Measurements from ENCODE around the gene CACNA1G.

The CACNA1G gene

DNA sequence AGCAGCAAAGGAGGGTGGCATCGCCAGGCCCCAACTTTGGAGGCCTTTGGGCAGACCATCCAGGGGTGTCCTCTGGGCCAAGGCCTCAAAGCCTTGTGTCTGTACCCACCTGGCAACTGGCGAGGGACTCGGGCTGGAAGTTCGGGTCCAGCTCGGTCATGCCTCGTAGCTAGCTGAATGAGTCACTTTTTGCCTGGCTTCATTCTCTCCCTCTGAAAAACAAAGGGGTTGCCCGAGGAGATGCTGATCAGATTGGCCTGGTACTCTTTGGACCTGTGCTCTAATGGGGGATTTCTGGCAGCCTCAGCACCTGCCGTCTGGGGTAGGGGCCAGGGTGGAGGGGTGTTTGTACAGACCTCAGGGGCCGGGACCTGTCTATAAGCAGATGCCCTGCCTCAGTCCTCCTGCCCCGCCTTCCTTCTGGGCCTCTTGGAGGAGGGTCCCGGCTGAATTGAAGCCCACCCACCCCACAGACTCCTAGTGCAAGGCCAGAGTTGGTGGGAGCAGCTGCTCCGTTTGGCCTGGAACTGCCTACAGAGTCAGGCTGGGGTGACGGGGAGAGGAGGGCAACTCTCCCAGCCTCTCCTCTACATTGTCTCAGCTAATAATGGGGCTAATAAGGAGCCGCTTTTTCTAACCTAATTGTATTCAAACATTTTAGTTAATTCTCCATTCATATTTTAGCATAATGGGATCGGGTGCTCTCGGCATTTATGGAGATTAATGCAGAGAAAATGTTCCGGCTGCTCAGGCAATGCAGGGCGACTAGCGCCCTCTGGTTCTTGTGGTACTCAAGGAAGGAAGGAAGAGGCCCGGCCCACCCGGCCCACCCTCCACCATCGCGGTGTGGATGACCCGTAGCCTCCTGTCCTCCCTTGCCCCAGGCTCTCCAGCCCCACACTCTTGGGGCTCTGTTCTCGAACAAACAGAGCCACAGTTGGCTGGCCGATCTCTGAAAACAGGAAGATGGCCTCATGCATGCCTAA is 52.8 kb downstream of the CACNA1G start:
- no peak for DNase-seq (ENCODE audit: low read depth in 3 of 3)

DNA sequence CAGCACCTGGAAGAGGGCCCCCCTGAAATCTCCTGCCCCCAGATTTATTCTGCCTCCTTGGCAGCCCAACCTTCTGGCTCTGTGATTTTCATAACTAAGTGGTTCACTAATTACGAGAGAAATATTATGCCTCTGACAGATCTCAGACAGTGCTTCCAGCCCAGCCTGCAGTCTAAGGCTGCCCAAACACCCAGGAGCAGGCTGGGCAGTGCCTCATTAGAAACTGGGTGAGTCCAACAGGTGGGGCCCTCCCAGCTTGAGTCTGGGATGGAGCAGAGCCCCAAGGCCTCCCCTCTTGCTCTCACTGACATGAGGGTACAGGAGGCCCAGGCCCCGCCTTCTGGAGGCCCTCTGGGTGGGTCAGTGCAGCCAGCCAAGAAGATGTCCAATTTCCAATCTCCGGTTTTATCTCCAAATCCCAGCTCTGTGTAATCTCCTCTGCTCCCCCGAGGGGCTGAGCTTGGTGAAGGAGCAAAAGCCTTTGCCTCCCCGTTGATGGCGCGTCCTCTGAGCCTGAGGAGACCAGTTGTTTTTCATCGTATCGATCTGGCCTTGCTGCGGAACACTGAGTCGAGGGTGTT is 54.0 kb downstream of the CACNA1G start:
- no peak for DNase-seq (ENCODE audit: low read depth in 3 of 3)

DNA sequence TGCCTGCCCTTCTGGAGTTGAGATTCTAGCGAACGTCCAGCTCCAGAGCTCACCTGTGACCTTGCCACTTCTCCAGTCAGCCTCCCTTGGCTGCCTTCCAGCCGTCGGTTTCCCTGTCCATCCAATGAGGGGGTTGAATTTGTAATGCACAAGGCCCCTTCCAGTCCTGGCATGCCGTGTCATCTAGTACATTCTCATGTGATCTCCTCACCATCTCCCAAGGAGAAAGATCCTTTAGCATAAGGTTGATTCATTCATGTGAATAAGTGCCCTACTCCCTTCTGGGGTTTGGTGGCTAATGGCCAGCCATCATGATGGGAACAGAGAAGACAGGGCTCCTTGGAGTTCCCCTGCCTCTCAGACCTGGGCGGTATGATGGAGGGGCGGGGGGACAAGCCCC is 55.3 kb downstream of the CACNA1G start:
- no peak for DNase-seq (ENCODE audit: low read depth in 3 of 3)

DNA sequence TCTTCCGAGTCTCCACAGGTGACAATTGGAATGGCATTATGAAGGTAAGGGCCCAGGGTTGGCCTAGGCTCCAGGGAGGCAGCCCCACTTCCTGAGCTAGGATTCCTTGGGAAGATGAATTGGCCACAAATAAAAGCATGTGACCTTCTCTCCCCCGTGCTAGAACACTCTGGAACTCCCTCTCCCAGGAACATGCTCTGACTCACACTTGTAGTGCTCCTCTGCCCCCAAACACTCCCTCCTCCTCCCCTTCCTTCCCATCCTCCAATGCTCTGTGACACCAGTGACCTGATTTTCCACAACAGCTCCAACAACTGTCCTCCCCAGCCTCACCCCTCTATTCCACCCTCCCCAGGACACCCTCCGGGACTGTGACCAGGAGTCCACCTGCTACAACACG is 57.8 kb downstream of the CACNA1G start:
- DNase-seq (ENCODE audit: low read depth in 3 of 3) = no peak

DNA sequence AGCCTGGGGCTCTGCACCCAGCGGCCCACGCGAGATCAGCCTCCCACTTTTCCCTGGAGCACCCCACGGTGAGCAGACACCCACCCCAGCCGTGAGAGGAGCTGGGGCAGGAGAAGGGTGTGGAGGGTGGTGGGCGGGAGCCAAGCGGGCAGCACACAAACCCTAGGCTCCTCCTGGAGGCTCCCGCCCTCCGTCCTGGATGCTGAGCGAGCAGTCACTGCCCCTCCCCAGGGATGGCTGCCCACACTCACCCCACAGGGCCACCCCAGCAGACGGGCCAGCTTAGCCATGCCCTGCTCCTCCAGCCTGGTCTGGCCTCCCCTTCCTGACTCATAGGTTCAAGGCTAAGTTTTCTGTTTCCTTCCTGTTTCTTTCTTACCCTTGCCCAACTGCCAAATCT is 58.4 kb downstream of the CACNA1G start:
- no peak for DNase-seq (ENCODE audit: low read depth in 3 of 3)

DNA sequence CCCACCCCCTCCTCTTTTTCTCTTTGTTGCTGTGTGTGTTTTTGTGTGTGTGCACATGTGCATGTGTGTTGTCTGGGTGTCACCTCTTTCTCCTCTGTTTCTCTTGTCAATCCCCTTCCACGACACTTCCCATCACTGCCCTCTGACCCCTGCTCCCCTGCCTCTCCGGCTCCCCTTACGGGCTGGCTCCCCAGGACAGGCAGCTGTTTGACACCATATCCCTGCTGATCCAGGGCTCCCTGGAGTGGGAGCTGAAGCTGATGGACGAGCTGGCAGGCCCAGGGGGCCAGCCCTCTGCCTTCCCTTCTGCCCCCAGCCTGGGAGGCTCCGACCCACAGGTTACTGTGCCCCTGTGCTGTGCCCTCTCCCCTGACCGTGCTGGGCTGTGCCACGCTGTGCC is 59.0 kb downstream of the CACNA1G start:
- no peak for DNase-seq (ENCODE audit: low read depth in 3 of 3)

DNA sequence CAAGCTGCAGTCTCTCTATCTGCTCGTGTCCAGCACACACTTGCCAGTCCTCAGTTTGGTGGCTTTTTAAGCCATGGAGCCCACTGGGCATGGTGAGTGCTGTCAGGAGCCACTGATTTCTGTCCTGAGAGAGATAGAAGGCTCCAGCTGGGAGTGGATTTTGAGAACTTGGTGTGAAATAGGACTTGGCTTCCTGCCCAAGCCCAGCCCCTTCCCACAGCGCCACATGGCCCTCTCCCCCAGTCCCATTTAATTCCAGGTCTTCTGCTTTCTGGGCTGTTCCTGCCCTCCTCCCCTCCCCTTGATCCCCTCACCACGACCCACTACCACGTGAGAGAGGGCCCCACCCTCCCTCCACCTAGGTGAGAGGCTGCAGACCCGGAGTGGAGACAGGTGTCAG is 59.7 kb downstream of the CACNA1G start:
- no peak for DNase-seq (ENCODE audit: low read depth in 3 of 3)

DNA sequence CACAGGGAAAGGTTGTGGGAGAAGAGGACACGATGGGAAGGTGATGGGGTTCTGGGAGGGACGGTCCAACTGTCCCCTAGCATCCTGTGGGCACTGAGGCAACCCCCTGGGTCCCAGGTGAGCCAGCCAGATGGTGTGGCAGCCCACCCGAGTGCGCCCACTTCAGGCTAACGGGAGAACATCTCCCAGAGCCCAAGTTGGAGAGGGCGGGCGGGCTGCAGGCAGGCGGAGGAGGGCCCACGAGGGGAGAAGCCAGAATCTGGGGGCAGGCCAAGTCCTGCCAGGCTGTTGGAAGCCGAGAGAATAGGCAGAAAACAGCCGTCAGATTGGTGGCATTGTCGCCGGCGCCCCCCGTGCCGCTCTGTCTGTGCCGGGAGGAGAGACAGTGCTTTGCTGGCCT is 60.3 kb downstream of the CACNA1G start:
- no peak for DNase-seq (ENCODE audit: low read depth in 3 of 3)

DNA sequence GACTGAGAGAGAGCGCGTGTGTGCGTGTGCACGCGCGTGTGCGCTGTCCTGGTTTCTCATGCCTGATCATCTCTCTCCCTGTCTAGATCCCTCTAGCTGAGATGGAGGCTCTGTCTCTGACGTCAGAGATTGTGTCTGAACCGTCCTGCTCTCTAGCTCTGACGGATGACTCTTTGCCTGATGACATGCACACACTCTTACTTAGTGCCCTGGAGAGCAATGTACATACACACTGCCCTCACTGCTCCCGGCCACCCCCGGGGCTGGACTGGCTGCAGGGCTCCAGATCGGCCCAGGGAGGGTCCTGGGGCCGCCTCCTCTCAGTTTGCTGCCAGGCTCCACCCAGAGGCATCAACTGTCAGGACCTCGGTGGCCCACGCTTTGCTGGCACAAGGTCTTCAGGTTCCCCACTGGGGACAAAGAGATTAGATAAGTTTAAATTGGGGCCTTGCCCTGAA is 61.1 kb downstream of the CACNA1G start:
- DNase-seq (ENCODE audit: low read depth in 3 of 3) = no peak

DNA sequence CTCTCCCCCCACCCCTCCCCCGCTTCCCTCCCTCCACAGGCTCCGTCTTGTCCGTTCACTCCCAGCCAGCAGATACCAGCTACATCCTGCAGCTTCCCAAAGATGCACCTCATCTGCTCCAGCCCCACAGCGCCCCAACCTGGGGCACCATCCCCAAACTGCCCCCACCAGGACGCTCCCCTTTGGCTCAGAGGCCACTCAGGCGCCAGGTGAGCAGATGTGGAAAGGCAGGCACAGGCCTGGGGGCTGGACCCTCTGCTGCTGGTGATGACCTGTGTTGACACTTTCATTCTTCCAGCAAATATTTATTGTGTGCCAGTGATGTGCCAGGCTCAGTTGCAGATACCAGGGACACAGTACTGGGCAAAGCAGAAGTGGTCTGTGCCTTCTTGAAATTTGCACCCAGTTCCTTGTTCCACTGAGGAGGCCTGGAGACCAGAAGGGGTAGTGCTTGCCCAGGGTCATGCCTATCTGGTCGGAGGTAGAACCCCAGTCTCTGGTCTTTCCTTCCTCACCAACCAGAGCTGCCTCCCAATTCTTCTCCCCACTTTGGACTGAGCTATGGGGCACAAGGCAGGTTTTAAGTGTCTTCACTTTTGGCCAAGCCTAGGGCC is 63.9 kb downstream of the CACNA1G start:
- no peak for DNase-seq (ENCODE audit: low read depth in 3 of 3)

DNA sequence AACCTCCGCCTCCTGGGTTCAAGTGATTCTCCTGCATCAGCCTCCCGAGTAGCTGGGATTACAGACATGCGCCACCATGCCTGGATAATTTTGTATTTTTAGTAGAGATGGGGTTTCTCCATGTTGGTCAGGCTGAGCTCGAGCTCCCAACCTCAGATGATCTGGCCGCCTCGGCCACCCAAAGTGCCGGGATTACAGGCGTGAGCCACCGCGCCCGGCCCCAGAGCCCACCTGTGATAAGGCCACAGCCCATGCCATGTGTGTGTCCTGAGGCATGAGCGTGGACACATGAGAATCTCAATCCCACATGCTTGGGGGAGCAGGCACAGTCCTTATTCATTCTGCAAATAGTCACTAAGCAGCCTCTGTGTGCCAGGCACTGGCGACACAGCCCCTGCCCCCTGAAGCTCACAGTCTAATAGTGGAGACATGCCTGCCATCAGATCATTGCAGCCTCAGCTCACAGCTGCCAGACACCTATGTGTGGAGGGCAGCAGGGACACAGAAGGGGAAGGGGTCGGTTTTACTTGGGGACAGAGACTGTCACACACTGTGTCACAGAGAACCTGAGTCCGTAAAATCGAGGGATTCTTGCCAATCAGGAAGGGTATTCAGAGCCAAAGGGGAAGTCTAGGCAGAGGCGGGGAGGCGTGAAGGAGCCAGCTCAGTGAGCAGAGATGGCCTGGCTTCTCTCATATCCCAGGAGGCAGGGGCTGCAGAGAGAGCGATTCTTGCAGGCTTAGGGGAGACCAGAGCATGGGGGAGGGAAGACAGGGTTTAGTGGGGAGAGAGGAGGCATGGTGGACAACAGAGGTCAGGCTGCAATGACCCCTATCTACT is 64.7 kb downstream of the CACNA1G start:
- DNase-seq (ENCODE audit: low read depth in 3 of 3) = no peak

DNA sequence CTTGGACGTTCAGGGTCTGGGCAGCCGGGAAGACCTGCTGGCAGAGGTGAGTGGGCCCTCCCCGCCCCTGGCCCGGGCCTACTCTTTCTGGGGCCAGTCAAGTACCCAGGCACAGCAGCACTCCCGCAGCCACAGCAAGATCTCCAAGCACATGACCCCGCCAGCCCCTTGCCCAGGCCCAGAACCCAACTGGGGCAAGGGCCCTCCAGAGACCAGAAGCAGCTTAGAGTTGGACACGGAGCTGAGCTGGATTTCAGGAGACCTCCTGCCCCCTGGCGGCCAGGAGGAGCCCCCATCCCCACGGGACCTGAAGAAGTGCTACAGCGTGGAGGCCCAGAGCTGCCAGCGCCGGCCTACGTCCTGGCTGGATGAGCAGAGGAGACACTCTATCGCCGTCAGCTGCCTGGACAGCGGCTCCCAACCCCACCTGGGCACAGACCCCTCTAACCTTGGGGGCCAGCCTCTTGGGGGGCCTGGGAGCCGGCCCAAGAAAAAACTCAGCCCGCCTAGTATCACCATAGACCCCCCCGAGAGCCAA is 65.6 kb downstream of the CACNA1G start:
- DNase-seq (ENCODE audit: low read depth in 3 of 3) = peak; percentile 28 to 55 (median 48)

DNA sequence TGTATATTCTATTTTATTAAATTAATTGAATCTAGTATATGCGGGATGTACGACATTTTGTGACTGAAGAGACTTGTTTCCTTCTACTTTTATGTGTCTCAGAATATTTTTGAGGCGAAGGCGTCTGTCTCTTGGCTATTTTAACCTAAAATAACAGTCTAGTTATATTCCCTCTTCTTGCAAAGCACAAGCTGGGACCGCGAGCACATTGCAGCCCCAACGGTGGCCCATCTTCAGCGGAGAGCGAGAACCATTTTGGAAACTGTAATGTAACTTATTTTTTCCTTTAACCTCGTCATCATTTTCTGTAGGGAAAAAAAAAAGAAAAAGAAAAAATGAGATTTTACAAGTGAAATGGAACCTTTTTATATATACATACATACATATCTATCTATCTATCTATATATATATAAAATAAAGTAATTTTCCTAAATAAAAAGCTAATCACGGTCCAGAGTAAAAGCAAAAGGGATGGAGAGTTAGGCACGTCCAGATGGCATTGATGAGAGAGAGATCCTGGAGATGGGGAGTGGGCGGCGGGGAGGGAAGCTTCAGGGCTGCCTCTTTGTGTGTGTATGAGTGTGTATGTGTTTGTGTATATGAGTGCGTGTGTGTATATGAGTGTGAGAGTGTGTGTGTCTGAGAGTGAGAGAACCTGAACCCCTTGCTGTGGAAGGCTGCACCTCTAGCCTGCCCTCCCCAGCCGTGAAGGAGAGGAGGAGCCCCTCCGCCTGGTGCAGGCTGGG is 66.7 kb downstream of the CACNA1G start:
- DNase-seq (ENCODE audit: low read depth in 3 of 3) = no peak

DNA sequence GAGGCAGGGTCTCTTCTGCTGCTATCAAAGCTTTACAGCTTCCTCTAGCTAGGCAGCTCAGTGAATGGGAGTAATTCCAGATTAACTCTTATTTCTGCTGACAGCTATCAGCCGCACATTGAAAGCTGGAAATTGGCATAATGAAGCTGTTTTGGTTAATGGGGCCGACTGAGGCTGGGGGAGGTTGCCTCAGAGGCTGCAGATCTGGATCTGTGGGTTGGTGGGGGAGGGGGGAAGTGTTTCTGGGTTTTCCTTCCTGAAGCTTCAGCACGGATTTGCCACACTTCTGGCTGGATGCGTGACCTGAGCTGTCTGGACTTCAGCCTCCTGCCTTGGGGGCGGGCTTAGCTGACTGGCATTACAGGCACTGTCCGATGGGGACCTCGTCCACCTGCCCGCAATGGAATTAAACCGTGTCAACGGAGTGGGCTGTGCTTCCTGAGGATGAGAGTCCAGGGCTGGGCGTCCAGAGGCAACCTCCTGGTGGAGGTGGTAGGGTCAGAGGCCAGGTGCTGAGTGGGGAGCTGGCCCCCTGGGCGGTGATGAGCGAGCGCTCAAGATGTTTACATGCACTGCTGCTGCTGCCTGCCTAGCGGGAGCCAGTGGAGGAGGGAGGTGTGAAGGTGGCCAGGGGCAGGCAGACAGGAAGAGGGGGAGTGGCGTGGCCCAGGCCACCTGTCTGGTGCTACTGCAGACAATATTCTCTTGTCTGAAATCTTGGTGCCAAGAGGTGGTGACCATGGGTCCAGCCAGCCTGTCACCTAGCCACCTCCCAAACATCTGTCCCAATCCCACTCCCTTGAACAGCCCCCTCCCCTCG is 67.5 kb downstream of the CACNA1G start:
- DNase-seq (ENCODE audit: low read depth in 3 of 3) = no peak

DNA sequence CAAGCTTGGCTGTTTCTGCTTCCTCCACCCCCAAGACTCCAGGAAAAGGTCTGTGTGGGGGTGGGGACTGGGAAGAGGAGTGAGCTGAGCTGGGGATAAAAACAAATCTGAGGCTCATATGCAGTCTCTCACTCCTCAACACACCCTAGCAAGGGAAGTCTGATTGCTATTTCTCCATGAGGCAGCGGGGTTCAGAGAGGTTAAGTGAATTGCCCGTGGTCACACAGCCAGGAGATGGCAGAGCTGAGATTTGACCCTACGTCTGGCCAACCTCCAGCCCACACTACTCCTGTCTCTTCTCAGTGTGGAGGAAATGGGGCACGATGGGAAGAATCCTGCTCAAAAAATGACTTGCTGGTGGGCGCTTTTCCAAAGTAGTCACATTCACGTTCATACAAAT is 69.4 kb downstream of the CACNA1G start:
- no peak for DNase-seq (ENCODE audit: low read depth in 3 of 3)

DNA sequence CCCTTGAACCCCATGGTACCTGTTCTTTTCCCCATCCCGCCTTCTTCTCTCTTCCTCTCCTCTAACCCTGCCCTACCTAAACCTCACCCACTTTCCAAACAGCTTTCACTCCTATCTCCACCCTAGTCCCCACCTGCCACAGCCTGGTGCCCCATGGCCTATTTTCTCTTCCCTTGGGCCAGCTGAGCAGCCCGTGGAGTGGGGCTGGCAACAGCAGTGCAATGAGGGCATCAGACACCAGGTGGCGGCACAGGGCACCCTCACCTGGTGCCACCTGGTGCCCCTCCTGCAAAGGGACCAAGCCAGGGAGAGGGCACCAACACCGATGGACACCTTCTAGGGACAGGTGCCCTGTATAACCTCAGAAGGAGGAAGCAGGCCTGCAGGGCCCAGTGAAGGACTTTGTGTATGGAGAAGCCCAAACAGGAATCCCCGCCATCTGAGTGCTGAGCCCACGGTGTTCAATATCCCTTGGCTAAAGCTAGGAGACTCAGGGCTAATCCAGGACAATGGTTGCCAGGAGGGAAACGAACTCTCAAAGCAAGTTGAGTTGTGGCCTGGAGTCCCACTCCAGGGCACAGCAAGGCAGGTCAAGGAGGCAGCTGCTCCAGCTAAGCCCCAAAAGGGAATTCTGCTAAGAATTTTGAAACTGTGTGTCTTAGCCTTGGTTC is 70.1 kb downstream of the CACNA1G start:
- DNase-seq (ENCODE audit: low read depth in 3 of 3) = peak; percentile 26 to 49 (median 27)

DNA sequence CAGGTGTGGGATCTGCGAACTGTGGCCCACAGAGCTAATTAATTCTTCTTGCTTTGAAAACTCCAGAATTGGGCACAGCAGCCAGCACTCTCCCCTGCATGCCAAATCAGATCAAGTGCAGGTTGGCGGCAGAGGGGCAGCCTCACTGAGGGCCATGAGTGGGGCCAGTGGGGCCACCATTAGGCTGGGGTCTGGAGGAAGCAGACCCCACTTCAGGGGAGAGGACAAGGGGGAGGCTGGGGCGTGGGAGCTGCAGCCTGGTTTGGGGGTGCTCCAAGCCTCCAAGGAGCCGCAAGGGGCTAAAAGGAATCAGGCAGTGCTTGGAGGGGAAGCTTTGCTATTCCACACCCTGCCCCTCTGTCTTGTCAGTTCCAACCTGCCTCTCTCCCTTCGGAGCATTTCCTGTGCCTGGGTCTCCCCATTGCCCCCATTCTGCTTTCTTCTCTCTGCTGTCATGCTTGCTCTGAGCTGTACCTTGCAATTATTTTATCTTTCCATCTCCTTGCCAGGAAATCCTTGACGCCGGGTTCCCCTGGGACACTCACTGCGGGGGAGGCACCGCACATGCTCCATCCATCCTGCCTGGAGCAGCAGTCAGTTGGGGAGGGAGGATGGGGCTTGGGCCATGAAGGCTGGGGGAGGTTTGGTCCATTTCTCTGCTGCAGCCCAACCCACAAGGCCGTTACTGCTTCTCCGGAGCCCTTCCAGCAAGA is 70.8 kb downstream of the CACNA1G start:
- DNase-seq (ENCODE audit: low read depth in 3 of 3) = no peak

DNA sequence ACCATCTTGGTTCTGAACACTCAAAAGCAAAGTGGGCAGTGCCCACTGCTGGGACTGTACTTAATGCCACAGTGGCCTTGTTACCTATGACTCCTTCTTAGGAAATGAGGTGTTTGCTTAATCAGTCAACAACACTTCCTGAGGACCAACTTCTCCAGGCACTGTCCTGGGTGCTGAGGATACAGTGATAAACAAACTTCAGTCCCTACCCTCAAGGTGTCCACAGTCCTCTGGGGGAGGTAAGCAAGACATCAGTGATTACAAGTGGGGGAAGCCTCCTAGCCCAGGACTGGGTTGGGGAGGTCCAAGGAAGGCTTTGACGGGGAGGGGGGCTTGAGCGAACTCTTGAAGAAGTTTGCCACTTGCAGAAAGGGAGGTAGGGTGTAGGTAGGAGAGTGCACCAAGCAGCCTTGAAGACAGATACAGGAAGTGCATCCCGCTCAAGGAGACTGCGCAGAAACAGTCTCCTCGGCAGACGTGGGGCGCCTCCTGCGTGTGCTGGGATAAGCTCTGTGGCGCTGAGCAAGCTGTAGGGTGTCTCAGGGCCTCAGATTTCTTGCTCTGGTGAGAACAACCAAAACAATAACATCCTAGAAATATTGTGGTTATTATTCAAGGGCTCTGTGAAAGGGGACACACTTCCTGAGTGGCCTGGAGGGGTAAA is 71.5 kb downstream of the CACNA1G start:
- no peak for DNase-seq (ENCODE audit: low read depth in 3 of 3)

Data from stimulated activated CD4-positive, alpha-beta T cell treated with anti-CD3 and anti-CD28 coated beads, TNF-alpha, amount 100 ng/mL, for 48 hours (primary cell).